ENCODE data around the gene FCRL5. TPM values are rescaled to one million over a fixed set of nuclear protein-coding genes. Genes with fewer than 3 reads are reported as not detected.

Gene FCRL5
- total RNA-seq, 2 donors from 2014 or later: 0.09 TPM; not detected in 1

- DNase-seq: no peak
- H3K27ac Mint-ChIP-seq: no peak overlapping the region
- peaks cover 0 to 2% of the 10 kb centered on the region in 2 donors for H3K36me3 Mint-ChIP-seq (ENCODE audit: insufficient read depth in 2 of 2)
- H3K4me1 Mint-ChIP-seq (ENCODE audit: low read depth): no peaks in the 10 kb centered on the region
- ATAC-seq (replicated peaks in 1 of 2): no peak
- H3K4me3 Mint-ChIP-seq: no peak overlapping the region
- H3K27me3 Mint-ChIP-seq (ENCODE audit: low read depth): peaks cover 6% of the 10 kb centered on the region
- H3K9me3 Mint-ChIP-seq: peaks cover under 1 to 7% of the 10 kb centered on the region in 2 donors
These were observed 79.4 kb downstream of the FCRL5 start for GRCh38 chr1:157472959-157473358.

- peaks cover 0 to 2% of the 10 kb centered on the region in 2 donors for H3K9me3 Mint-ChIP-seq
- no peak for ATAC-seq (replicated peaks in 1 of 2)
These were observed 80.1 kb downstream of the FCRL5 start for GRCh38 chr1:157472056-157472701.

GRCh38 chr1:157471531-157471930, 80.8 kb downstream of the FCRL5 start:
- Mint-ChIP-seq H3K9me3 (peaks cover 0 to 2% of the 10 kb centered on the region in 2 donors), H3K27me3 (ENCODE audit: low read depth) (peaks cover 6% of the 10 kb centered on the region), H3K4me1 (ENCODE audit: low read depth) (no peaks in the 10 kb centered on the region), H3K36me3 (ENCODE audit: insufficient read depth in 2 of 2) (peaks cover 0 to 2% of the 10 kb centered on the region in 2 donors), H3K27ac (no peak overlapping the region), H3K4me3 (no peak overlapping the region)
- DNase-seq (no peak), ATAC-seq (replicated peaks in 1 of 2) (no peak)

More at GRCh38 chr1:157472056-157472701, 80.1 kb downstream of the FCRL5 start:
- Mint-ChIP-seq H3K4me3 (no peak overlapping the region), H3K27ac (no peak overlapping the region), H3K4me1 (ENCODE audit: low read depth) (no peaks in the 10 kb centered on the region), H3K36me3 (ENCODE audit: insufficient read depth in 2 of 2) (peaks cover 0 to 2% of the 10 kb centered on the region in 2 donors), H3K27me3 (ENCODE audit: low read depth) (peaks cover 6% of the 10 kb centered on the region)
- DNase-seq: no peak

DNA sequence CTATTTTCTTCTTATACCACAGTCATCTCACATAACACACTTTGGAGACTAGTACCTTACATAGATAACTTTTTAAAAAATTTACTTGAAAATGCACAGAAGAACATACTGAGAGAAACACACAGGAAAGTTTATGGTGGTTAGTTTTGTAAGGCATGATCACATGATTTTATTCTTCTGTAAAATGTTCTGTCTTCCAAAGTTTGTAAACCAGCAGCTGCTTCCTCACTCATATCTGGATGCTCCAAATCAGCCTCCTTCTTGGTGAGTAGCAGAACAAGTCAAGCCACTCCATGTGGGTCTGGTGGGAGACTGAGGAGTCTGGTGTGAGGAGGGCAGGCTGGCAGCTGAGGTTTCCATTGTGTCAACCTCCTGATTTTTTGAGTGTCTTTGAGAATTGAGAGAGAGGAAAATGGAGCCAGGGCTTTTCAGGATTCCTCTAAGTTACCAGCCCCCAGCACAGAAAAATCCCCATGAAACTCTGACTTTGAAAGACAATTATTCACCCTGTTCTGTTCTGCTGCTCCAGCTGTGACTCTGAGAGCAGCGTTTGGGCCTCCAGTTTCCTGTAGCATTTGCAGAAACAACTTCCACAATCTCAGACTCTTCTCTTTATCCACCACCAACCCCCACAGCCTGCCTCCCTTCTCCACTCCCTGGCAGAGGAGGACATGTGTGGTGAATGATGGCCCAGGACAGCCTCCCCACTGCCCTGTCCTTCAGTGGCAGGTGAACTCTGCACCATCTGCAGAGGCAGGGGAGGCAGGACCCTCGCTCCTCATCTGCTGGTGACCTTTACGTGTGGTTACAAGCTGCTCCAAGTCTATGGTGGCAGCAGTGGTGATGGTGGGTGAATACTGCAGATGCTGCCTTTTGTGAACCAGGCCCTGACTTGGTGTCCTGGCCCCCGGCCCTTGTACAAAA, 82.3 kb downstream of the FCRL5 start:
- peaks cover 0 to 2% of the 10 kb centered on the region in 2 donors for H3K9me3 Mint-ChIP-seq
- no peak overlapping the region for H3K27ac Mint-ChIP-seq
- no peaks in the 10 kb centered on the region for H3K4me1 Mint-ChIP-seq (ENCODE audit: low read depth)
- ATAC-seq (replicated peaks in 1 of 2) (no peak), DNase-seq (no peak)
- no peaks in the 10 kb centered on the region for H3K36me3 Mint-ChIP-seq (ENCODE audit: insufficient read depth in 2 of 2)
- peaks cover 6% of the 10 kb centered on the region for H3K27me3 Mint-ChIP-seq (ENCODE audit: low read depth)
- no peak overlapping the region for H3K4me3 Mint-ChIP-seq

GRCh38 chr1:157469300-157469699, 83.0 kb downstream of the FCRL5 start:
- H3K9me3 Mint-ChIP-seq: no peaks in the 10 kb centered on the region
- ATAC-seq (replicated peaks in 1 of 2) (no peak), DNase-seq (no peak)
- no peaks in the 10 kb centered on the region for H3K4me1 Mint-ChIP-seq (ENCODE audit: low read depth)
- H3K36me3 Mint-ChIP-seq (ENCODE audit: insufficient read depth in 2 of 2): no peaks in the 10 kb centered on the region
- H3K27me3 Mint-ChIP-seq (ENCODE audit: low read depth): peaks cover 6% of the 10 kb centered on the region
- no peak overlapping the region for H3K27ac Mint-ChIP-seq
- H3K4me3 Mint-ChIP-seq: no peak overlapping the region

DNA sequence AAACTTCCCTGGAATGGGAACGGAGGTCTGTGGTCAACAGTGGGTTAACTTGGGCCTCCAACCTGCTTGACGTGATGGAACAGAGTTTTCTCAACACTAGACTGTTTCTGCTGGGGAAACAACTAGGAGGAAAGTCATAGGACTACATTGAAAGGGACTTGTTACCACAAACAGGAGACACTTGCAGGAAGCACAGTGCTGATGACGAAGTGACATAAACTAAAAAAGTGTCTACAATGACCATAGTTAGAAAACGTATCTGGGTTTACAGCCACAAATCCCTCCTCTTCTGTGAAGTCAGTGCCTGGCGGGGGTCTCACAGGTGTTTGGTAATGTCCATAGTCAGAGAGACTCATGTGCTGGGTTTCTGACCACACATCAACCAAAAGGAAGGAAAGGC, 86.3 kb downstream of the FCRL5 start:
- DNase-seq (no peak), ATAC-seq (replicated peaks in 1 of 2) (no peak)
- Mint-ChIP-seq H3K36me3 (ENCODE audit: insufficient read depth in 2 of 2) (no peaks in the 10 kb centered on the region), H3K4me3 (no peak overlapping the region), H3K9me3 (no peaks in the 10 kb centered on the region), H3K27me3 (ENCODE audit: low read depth) (no peaks in the 10 kb centered on the region), H3K4me1 (ENCODE audit: low read depth) (no peaks in the 10 kb centered on the region), H3K27ac (no peak overlapping the region)

Other genes starting within 250 kb of the FCRL5 start
- gene FCRL4, start 45.6 kb upstream of the FCRL5 start, total RNA-seq: not detected
- gene FCRL3, start 148.3 kb upstream of the FCRL5 start, total RNA-seq: 1 to 10 TPM in 1 of 2 donors, under 1 TPM in 1; 0.96 to 3.9 TPM
- gene FCRL2, start 224.6 kb upstream of the FCRL5 start, total RNA-seq: not detected

Data from activated T-cell treated with anti-CD3 and anti-CD28 coated beads, Interleukin-2, amount 50 U/mL, for 72 hours (primary cell).